Measurements from ENCODE around the gene CAP1.
"Not testable (repeated sequence)": the region's sequence is repeated elsewhere in the genome, so short reads cannot be mapped to it uniquely, and the experiment has no call there.

Gene CAP1

GRCh38 chr1:40081871-40082270, 41.3 kb downstream of the CAP1 start:
- Histone ChIP-seq H3K36me3 (ENCODE audit: control insufficient read depth in 1 of 2, insufficient read depth in 2 of 2, low read length in 2 of 2) (peaks cover 12 to 18% of the 10 kb centered on the region in 2 donors), H3K27me3 (ENCODE audit: low read depth, low read length) (no peaks in the 10 kb centered on the region), H3K4me1 (ENCODE audit: control insufficient read depth in 1 of 2, insufficient read depth in 2 of 2, low read length in 2 of 2) (peaks cover 0 to 5% of the 10 kb centered on the region in 2 donors), H3K9me3 (ENCODE audit: control insufficient read depth in 1 of 2, low read length in 2 of 2) (no peaks in the 10 kb centered on the region), H3K27ac (ENCODE audit: low read length) (no peak overlapping the region), H3K4me3 (ENCODE audit: low read depth in 1 of 2, low read length in 2 of 2) (no peak overlapping the region)

DNA sequence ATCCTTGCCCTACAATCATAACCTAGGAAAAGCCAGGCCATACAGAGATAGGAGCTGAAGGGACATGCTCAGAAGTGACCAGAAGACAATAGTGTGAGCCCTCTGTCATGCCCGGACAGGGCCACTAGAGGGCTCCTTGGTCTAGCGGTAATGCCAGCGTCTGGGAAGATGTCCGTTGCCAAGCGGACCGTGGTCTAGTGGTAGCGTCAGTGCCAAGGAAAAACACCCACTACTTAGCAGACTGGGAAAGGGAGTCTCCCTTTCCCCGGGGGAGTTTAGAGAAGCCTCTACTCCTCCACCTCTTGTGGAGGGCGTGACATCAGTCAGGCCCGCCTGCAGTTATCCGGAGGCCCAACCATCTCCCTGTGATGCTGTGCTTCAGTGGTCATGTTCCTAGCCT, 44.2 kb downstream of the CAP1 start:
- not testable (repeated sequence) for H3K27ac ChIP-seq (ENCODE audit: low read length)
- H3K36me3 ChIP-seq (ENCODE audit: control insufficient read depth in 1 of 2, insufficient read depth in 2 of 2, low read length in 2 of 2): peaks cover 25 to 29% of the 10 kb centered on the region in 2 donors

GRCh38 chr1:40090652-40091355, 50.3 kb downstream of the CAP1 start:
- H3K4me1 ChIP-seq (ENCODE audit: control insufficient read depth in 1 of 2, insufficient read depth in 2 of 2, low read length in 2 of 2): no peaks in the 10 kb centered on the region
- H3K27me3 ChIP-seq (ENCODE audit: low read depth, low read length): no peaks in the 10 kb centered on the region
- peaks cover 41 to 42% of the 10 kb centered on the region in 2 donors for H3K36me3 ChIP-seq (ENCODE audit: control insufficient read depth in 1 of 2, insufficient read depth in 2 of 2, low read length in 2 of 2)
- H3K9me3 ChIP-seq (ENCODE audit: control insufficient read depth in 1 of 2, low read length in 2 of 2): no peaks in the 10 kb centered on the region
- no peak overlapping the region for H3K4me3 ChIP-seq (ENCODE audit: low read depth in 1 of 2, low read length in 2 of 2)
- H3K27ac ChIP-seq (ENCODE audit: low read length): no peak overlapping the region

More for the DNA sequence above, 44.2 kb downstream of the CAP1 start:
- H3K9me3 ChIP-seq (ENCODE audit: control insufficient read depth in 1 of 2, low read length in 2 of 2); H3K4me1 ChIP-seq (ENCODE audit: control insufficient read depth in 1 of 2, insufficient read depth in 2 of 2, low read length in 2 of 2); H3K4me3 ChIP-seq (ENCODE audit: low read depth in 1 of 2, low read length in 2 of 2); H3K27me3 ChIP-seq (ENCODE audit: low read depth, low read length): not testable (repeated sequence)

DNA sequence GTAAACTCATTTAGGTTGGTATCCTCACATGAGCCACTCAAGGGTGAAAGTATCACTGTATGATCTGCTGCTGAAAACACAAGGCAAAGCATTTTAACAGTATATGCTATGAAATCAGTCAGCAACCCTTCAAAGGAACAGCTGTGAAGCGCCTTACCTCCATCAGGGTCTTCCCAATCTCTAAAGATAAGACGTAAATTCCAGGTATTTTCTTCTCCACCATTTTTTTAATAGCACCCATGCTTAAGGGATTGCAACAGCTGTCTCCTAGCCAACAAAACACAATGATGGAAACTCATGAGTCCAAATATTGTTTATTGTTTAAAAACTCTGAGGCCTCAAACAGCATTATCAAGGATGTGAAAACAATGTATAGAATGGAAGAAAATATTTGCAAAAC, 51.7 kb downstream of the CAP1 start:
- Histone ChIP-seq H3K36me3 (ENCODE audit: control insufficient read depth in 1 of 2, insufficient read depth in 2 of 2, low read length in 2 of 2) (peaks cover 27 to 42% of the 10 kb centered on the region in 2 donors), H3K4me3 (ENCODE audit: low read depth in 1 of 2, low read length in 2 of 2) (no peak overlapping the region), H3K27ac (ENCODE audit: low read length) (no peak overlapping the region), H3K27me3 (ENCODE audit: low read depth, low read length) (no peaks in the 10 kb centered on the region), H3K4me1 (ENCODE audit: control insufficient read depth in 1 of 2, insufficient read depth in 2 of 2, low read length in 2 of 2) (peaks cover 0 to 7% of the 10 kb centered on the region in 2 donors), H3K9me3 (ENCODE audit: control insufficient read depth in 1 of 2, low read length in 2 of 2) (no peaks in the 10 kb centered on the region)

DNA sequence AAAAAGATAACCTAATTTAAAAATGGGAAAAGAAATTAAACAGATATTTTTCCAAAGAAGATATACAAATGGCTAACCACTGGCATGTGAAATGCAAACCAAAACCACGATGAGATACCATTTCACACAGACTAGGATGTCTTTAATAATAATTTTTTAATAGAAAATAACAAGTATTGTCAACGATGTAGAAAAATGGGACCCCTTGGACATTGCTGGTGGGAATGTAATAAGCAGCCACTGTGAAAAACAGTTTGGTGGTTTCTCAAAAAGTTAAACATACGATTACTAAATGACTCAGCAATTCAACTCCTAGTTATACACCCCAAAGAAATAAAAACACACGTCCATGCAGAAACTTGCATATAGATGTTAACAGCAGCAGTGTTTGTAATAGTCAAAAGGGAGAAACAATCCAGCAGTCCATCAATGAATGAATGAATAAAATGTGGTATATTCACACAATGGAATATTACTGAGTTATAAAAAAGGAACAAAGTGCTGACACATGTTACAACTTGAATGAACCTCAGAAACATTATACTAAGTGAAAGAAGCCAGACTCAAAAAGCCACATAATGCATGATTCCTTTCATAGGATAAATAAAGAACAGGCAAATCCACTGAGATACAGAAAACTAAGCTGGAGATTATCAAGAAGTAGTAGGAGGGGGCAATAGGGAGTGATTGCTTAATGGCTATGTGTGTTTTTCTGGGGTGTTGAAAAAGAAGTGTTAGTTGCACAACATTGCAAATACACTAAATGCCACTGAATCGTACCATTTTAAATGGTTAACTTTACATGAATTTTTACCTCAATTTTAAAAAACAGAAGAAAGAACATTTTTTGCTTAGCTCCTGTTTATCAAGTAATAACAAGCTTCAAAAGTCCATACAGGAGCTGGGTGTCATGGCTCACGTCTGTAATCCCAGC, 52.4 kb downstream of the CAP1 start:
- no peaks in the 10 kb centered on the region for H3K9me3 ChIP-seq (ENCODE audit: control insufficient read depth in 1 of 2, low read length in 2 of 2)
- peaks cover 0 to 11% of the 10 kb centered on the region in 2 donors for H3K4me1 ChIP-seq (ENCODE audit: control insufficient read depth in 1 of 2, insufficient read depth in 2 of 2, low read length in 2 of 2)
- peaks cover 27 to 41% of the 10 kb centered on the region in 2 donors for H3K36me3 ChIP-seq (ENCODE audit: control insufficient read depth in 1 of 2, insufficient read depth in 2 of 2, low read length in 2 of 2)
- H3K4me3 ChIP-seq (ENCODE audit: low read depth in 1 of 2, low read length in 2 of 2): no peak overlapping the region
- H3K27me3 ChIP-seq (ENCODE audit: low read depth, low read length): no peaks in the 10 kb centered on the region
- no peak overlapping the region for H3K27ac ChIP-seq (ENCODE audit: low read length)

DNA sequence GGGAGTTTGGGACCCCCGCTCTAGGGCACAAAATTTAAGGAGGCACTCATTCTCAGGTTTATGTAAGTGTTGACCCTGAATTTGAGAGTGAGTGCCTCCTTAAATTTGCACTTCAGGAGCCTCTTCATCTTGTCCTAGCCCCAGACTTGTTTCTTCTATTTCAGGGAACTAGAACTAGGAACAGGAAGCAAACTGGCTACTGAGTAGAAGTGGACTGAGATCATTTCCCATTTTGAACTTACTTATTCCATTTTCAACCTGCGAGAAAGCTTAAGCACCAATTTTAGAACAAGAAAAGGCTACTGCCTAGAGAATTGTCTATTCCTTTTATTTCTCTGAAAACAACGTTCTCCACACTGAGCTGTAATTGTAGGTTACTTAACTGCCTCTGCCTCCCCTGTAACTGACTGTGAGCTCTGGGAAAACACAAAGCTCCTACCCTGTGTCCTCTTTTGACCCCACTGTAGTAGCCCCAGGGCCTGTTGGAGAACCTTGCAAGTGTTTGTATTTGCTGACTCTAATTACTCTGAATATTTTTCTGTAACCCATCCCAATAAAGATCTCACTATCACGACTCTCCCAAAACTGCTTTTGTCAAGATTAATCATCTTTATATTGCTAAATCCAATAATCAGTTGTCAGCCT, 54.1 kb downstream of the CAP1 start:
- peak overlapping the region; percentile 29 for H3K27ac ChIP-seq (ENCODE audit: low read length)
- H3K4me3 ChIP-seq (ENCODE audit: low read depth in 1 of 2, low read length in 2 of 2): no peak overlapping the region
- no peaks in the 10 kb centered on the region for H3K9me3 ChIP-seq (ENCODE audit: control insufficient read depth in 1 of 2, low read length in 2 of 2)
- H3K36me3 ChIP-seq (ENCODE audit: control insufficient read depth in 1 of 2, insufficient read depth in 2 of 2, low read length in 2 of 2): peaks cover 22 to 25% of the 10 kb centered on the region in 2 donors
- H3K27me3 ChIP-seq (ENCODE audit: low read depth, low read length): no peaks in the 10 kb centered on the region
- peaks cover 0 to 11% of the 10 kb centered on the region in 2 donors for H3K4me1 ChIP-seq (ENCODE audit: control insufficient read depth in 1 of 2, insufficient read depth in 2 of 2, low read length in 2 of 2)

- Histone ChIP-seq H3K4me3 (ENCODE audit: low read depth in 1 of 2, low read length in 2 of 2) (no peak overlapping the region), H3K27ac (ENCODE audit: low read length) (no peak overlapping the region), H3K9me3 (ENCODE audit: control insufficient read depth in 1 of 2, low read length in 2 of 2) (no peaks in the 10 kb centered on the region), H3K36me3 (ENCODE audit: control insufficient read depth in 1 of 2, insufficient read depth in 2 of 2, low read length in 2 of 2) (peaks cover 11 to 13% of the 10 kb centered on the region in 2 donors), H3K4me1 (ENCODE audit: control insufficient read depth in 1 of 2, insufficient read depth in 2 of 2, low read length in 2 of 2) (peaks cover 0 to 11% of the 10 kb centered on the region in 2 donors), H3K27me3 (ENCODE audit: low read depth, low read length) (no peaks in the 10 kb centered on the region)
These were observed 55.3 kb downstream of the CAP1 start for GRCh38 chr1:40095806-40096205.

DNA sequence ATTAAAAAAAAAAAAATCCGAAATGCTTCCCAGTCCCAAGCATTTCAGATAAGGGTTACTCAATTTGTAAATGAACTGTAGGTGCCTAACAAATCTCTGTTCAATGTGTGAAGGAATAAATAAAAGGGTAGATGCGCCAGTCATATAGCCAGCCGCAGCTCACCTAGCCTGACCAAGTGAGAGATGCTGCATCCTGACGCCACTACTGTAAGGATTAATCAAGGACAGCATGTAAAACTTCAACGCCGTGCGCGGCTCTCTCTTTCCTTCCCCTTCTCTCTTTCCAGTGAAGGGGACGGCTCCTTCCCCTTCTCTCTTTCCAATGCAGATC, 56.1 kb downstream of the CAP1 start:
- no peak overlapping the region for H3K27ac ChIP-seq (ENCODE audit: low read length)
- no peaks in the 10 kb centered on the region for H3K9me3 ChIP-seq (ENCODE audit: control insufficient read depth in 1 of 2, low read length in 2 of 2)
- peak overlapping the region; percentile 76 to 91 for H3K4me3 ChIP-seq (ENCODE audit: low read depth in 1 of 2, low read length in 2 of 2)
- H3K4me1 ChIP-seq (ENCODE audit: control insufficient read depth in 1 of 2, insufficient read depth in 2 of 2, low read length in 2 of 2): peaks cover 0 to 11% of the 10 kb centered on the region in 2 donors
- peaks cover 5 to 6% of the 10 kb centered on the region in 2 donors for H3K36me3 ChIP-seq (ENCODE audit: control insufficient read depth in 1 of 2, insufficient read depth in 2 of 2, low read length in 2 of 2)
- H3K27me3 ChIP-seq (ENCODE audit: low read depth, low read length): no peaks in the 10 kb centered on the region

GRCh38 chr1:40096977-40097782, 56.7 kb downstream of the CAP1 start, which contains the start of gene PPT1:
Gene PPT1, minus strand, starts transcription at chr1:40097252. Its CDS starts 14 bp downstream, at chr1:40097238.
- Histone ChIP-seq H3K4me3 (ENCODE audit: low read depth in 1 of 2, low read length in 2 of 2) (peak within 1 kb of the TSS; percentile 76 to 91), H3K27ac (ENCODE audit: low read length) (no peak within 1 kb of the TSS), H3K27me3 (ENCODE audit: low read depth, low read length) (no peaks in the 10 kb centered on the region), H3K36me3 (ENCODE audit: control insufficient read depth in 1 of 2, insufficient read depth in 2 of 2, low read length in 2 of 2) (peaks cover under 1 to 1% of the 10 kb centered on the region in 2 donors), H3K9me3 (ENCODE audit: control insufficient read depth in 1 of 2, low read length in 2 of 2) (no peaks in the 10 kb centered on the region), H3K4me1 (ENCODE audit: control insufficient read depth in 1 of 2, insufficient read depth in 2 of 2, low read length in 2 of 2) (peaks cover 0 to 11% of the 10 kb centered on the region in 2 donors)

DNA sequence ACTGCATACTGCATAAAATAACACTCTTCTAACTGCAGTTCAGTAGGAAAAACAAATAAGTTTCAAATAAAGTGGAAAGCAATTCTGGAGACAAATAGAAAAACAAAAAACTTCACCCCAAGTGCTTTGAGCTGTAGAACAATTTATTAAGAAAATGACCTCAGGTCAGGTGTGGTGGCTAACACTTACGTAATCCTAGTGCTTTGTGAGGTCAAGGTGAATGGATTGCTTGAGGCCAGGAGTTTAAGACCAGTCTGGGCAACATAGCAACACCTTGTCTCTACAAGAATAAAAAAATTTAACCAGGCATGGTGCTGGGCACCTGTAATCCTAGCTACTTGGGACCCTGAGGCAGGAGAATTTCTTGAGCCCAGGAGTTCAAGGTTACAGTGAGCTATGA, 61.5 kb downstream of the CAP1 start:
- Histone ChIP-seq H3K27ac (ENCODE audit: low read length) (no peak overlapping the region), H3K9me3 (ENCODE audit: control insufficient read depth in 1 of 2, low read length in 2 of 2) (peaks cover 3 to 4% of the 10 kb centered on the region in 2 donors), H3K4me1 (ENCODE audit: control insufficient read depth in 1 of 2, insufficient read depth in 2 of 2, low read length in 2 of 2) (peaks cover 0 to 5% of the 10 kb centered on the region in 2 donors), H3K4me3 (ENCODE audit: low read depth in 1 of 2, low read length in 2 of 2) (no peak overlapping the region), H3K36me3 (ENCODE audit: control insufficient read depth in 1 of 2, insufficient read depth in 2 of 2, low read length in 2 of 2) (no peaks in the 10 kb centered on the region), H3K27me3 (ENCODE audit: low read depth, low read length) (no peaks in the 10 kb centered on the region)

Measured in muscle layer of duodenum (tissue), 2 donors.